Right cardiac atrium (tissue), 5 donors: ENCODE results near the gene PPP1R15B. TPM values are rescaled to one million over a fixed set of nuclear protein-coding genes. Genes with fewer than 3 reads are reported as not detected.

ENCODE experiments used
- ATAC-seq, 2 donors: fragments of 200-7000 bp; cut with Tn5 transposase; one replicate each; pipeline versions ENCODE4 v1.8.0 to v1.9.1; 2020; ENCODE audit warnings: moderate library complexity in 2 of 2, mild to moderate bottlenecking in 1 of 2
- DNase-seq, 3 donors: peaks; one replicate each; pipeline ENCODE4 v3.0.0-alpha.2; 2020
- H3K27ac ChIP-seq: one replicate; pipeline ENCODE4 v1.5.1; 2013; ENCODE audit warnings: mild to moderate bottlenecking, low read length, control low read depth, moderate library complexity
- H3K27me3 ChIP-seq: one replicate; pipeline ENCODE4 v1.6.1; 2013; ENCODE audit not compliant: control insufficient read depth, insufficient read depth
- H3K4me1 ChIP-seq: one replicate; pipeline ENCODE4 v1.6.1; 2013; ENCODE audit warnings: low read length; ENCODE audit not compliant: control insufficient read depth, insufficient read depth
- H3K4me3 ChIP-seq: one replicate; pipeline ENCODE4 v1.5.1; 2013; ENCODE audit warnings: low read length, control low read depth
- H3K9me3 ChIP-seq: one replicate; pipeline ENCODE4 v1.6.1; 2013; ENCODE audit warnings: low read length; ENCODE audit not compliant: control insufficient read depth
- WGBS: extraction: QIAGEN DNeasy Blood & Tissue Kit; methylation state at CpG from one replicate; pipeline ENCODE4 v1.1.7; 2013; 5-methylcytosine and 5-hydroxymethylcytosine counted together
- intact Hi-C, 4 donors: fragments of 100-400 bp; cut with DNase I; formaldehyde crosslinking; loops; one replicate each; pipeline versions ENCODE4 v1.11.0 to v1.14.0; 2022 to 2023
- polyA plus RNA-seq: library from polyadenylated mRNA; stranded (reverse); fragments of 200-250 nt; gene quantifications from one replicate; pipeline ENCODE4 v1.2.3, GENCODE V29; 2013
- total RNA-seq, 4 donors: library from RNA; stranded (reverse); fragmentation: NEBNext Ultra II Directional; extraction: Animal tissue kit (Norgen Biotek cat#: 25700); gene quantifications; one replicate each; pipeline ENCODE4 v1.2.1, GENCODE V29; 2021
- donor health status: healthy with polysubstance abuse.
- donor health status: DM: no; HTN: yes; CAD: no.
- donor health status: DM: no; HTN: no; CAD: no.
- donor health status: DM: no; HTN: yes; CAD: no; lungs with severe emphysema.
- donor health status: DM: yes; HTN: yes; CAD: no.

The PPP1R15B gene
- total and polyA plus RNA-seq, 5 donors = 14.2 to 36.3 (median 22.3) TPM

- Histone ChIP-seq H3K27me3 (no peaks in the 10 kb centered on the region), H3K4me1 (peaks cover 4% of the 10 kb centered on the region), H3K9me3 (no peaks in the 10 kb centered on the region), H3K27ac (no peak overlapping the region), H3K4me3 (no peak overlapping the region)
- DNase-seq = no peak
- intact Hi-C loops = no loop called here
- no peak for ATAC-seq
Measured at GRCh38 chr1:204419064-204419403, 7.4 kb upstream of the PPP1R15B start.

- no peak for DNase-seq
- peak overlapping the region; percentile 42 for H3K27ac ChIP-seq
- intact Hi-C loops = no loop called here
Measured at GRCh38 chr1:204418174-204419063, 6.8 kb upstream of the PPP1R15B start.

GRCh38 chr1:204417074-204417997, 5.7 kb upstream of the PPP1R15B start:
- peak; percentile 77 to 79 for ATAC-seq
- no peaks in the 10 kb centered on the region for H3K9me3 ChIP-seq
- H3K27me3 ChIP-seq = no peaks in the 10 kb centered on the region
- intact Hi-C loops = no loop called here
- 37% methylated on average over 10 of the region's 10 CpGs for WGBS
- H3K4me1 ChIP-seq = peaks cover 4% of the 10 kb centered on the region
- H3K27ac ChIP-seq = peak overlapping the region; percentile 96
- peak in 2 of 3 donors; percentile 65 to 69 for DNase-seq
- H3K4me3 ChIP-seq = peak overlapping the region; percentile 2

More at GRCh38 chr1:204418174-204419063, 6.8 kb upstream of the PPP1R15B start:
- Histone ChIP-seq H3K4me1 (peaks cover 4% of the 10 kb centered on the region), H3K27me3 (no peaks in the 10 kb centered on the region), H3K9me3 (no peaks in the 10 kb centered on the region), H3K4me3 (no peak overlapping the region)
- no peak for ATAC-seq
- WGBS = 78% methylated on average over 10 of the region's 10 CpGs

- Histone ChIP-seq H3K27ac (peak overlapping the region; percentile 36), H3K4me1 (peaks cover 4% of the 10 kb centered on the region), H3K27me3 (no peaks in the 10 kb centered on the region), H3K9me3 (no peaks in the 10 kb centered on the region), H3K4me3 (no peak overlapping the region)
- DNase-seq (no peak), ATAC-seq (no peak)
- intact Hi-C loops = no loop called here
Measured at GRCh38 chr1:204416589-204417073, 5.0 kb upstream of the PPP1R15B start.

- no peak overlapping the region for H3K4me3 ChIP-seq
- H3K9me3 ChIP-seq = no peaks in the 10 kb centered on the region
- ATAC-seq (no peak), DNase-seq (no peak)
- intact Hi-C loops = no loop called here
- H3K27me3 ChIP-seq = no peaks in the 10 kb centered on the region
- peaks cover 4% of the 10 kb centered on the region for H3K4me1 ChIP-seq
- no peak overlapping the region for H3K27ac ChIP-seq
- 96% methylated on average over 3 of the region's 3 CpGs for WGBS
Measured at GRCh38 chr1:204415351-204415750, 3.7 kb upstream of the PPP1R15B start.

- intact Hi-C loops = no loop called here
- H3K9me3 ChIP-seq = no peaks in the 10 kb centered on the region
- peaks cover 4% of the 10 kb centered on the region for H3K4me1 ChIP-seq
- no peaks in the 10 kb centered on the region for H3K27me3 ChIP-seq
- DNase-seq (no peak), ATAC-seq (no peak)
- no peak overlapping the region for H3K27ac ChIP-seq
- H3K4me3 ChIP-seq = no peak overlapping the region
Measured at GRCh38 chr1:204414016-204414415, 2.4 kb upstream of the PPP1R15B start.

GRCh38 chr1:204413170-204413535, 1.5 kb upstream of the PPP1R15B start:
- H3K27ac ChIP-seq = no peak overlapping the region
- H3K27me3 ChIP-seq = no peaks in the 10 kb centered on the region
- ATAC-seq (no peak), DNase-seq (no peak)
- H3K4me1 ChIP-seq = peaks cover 4% of the 10 kb centered on the region
- H3K9me3 ChIP-seq = no peaks in the 10 kb centered on the region
- H3K4me3 ChIP-seq = no peak overlapping the region
- intact Hi-C loops = no loop called here
- 90% methylated on average over 1 of the region's 1 CpG for WGBS

- peak overlapping the region; percentile 93 for H3K4me3 ChIP-seq
- intact Hi-C loops = no loop called here
- no peaks in the 10 kb centered on the region for H3K27me3 ChIP-seq
- no peaks in the 10 kb centered on the region for H3K4me1 ChIP-seq
- DNase-seq (peak; percentile 59 to 63 (median 62)), ATAC-seq (peak; percentile 53 to 61)
- H3K27ac ChIP-seq = peak overlapping the region; percentile 99
- H3K9me3 ChIP-seq = no peaks in the 10 kb centered on the region
- under 1% methylated on average over 38 of the region's 38 CpGs for WGBS
Measured at GRCh38 chr1:204410688-204411450, 748 bp downstream of the PPP1R15B start.

- H3K27ac ChIP-seq = peak overlapping the region; percentile 99
- intact Hi-C loops = no loop called here
- H3K9me3 ChIP-seq = no peaks in the 10 kb centered on the region
- no peaks in the 10 kb centered on the region for H3K4me1 ChIP-seq
- H3K27me3 ChIP-seq = no peaks in the 10 kb centered on the region
- 1% methylated on average over 10 of the region's 10 CpGs for WGBS
- DNase-seq (no peak), ATAC-seq (no peak)
- H3K4me3 ChIP-seq = peak overlapping the region; percentile 93
Measured at GRCh38 chr1:204409836-204410687, 1.6 kb downstream of the PPP1R15B start.

- DNase-seq (no peak), ATAC-seq (no peak)
- 1% methylated on average over 3 of the region's 3 CpGs for WGBS
- H3K27me3 ChIP-seq = no peaks in the 10 kb centered on the region
- no peaks in the 10 kb centered on the region for H3K9me3 ChIP-seq
- H3K4me1 ChIP-seq = no peaks in the 10 kb centered on the region
- no peak overlapping the region for H3K27ac ChIP-seq
- intact Hi-C loops = no loop called here
- H3K4me3 ChIP-seq = peak overlapping the region; percentile 93
Measured at GRCh38 chr1:204409123-204409522, 2.5 kb downstream of the PPP1R15B start.
